ENCODE data around the gene IL13RA1.
"Not testable (repeated sequence)": the region's sequence is repeated elsewhere in the genome, so short reads cannot be mapped to it uniquely, and the experiment has no call there.

Gene IL13RA1

GRCh38 chrX:118780911-118781310 lies 53.5 kb downstream of the IL13RA1 start:
- no peak for DNase-seq

GRCh38 chrX:118795528-118796280 lies 68.3 kb downstream of the IL13RA1 start:
- no peak for DNase-seq

GRCh38 chrX:118802857-118803256 lies 75.5 kb downstream of the IL13RA1 start:
- no peak for DNase-seq

GRCh38 chrX:118807151-118808017 lies 80.0 kb downstream of the IL13RA1 start:
- DNase-seq, result no peak

- not testable (repeated sequence) for DNase-seq
These were observed 89.9 kb downstream of the IL13RA1 start for GRCh38 chrX:118817257-118817656.

- peak; percentile 59 for DNase-seq
These were observed 96.1 kb downstream of the IL13RA1 start, which contains the start of gene ZCCHC12 for GRCh38 chrX:118823263-118824172. ZCCHC12 (plus strand) TSS chrX:118823824; CDS start chrX:118825245, 1,421 bp downstream.

- DNase-seq, result no peak
These were observed 96.8 kb downstream of the IL13RA1 start for GRCh38 chrX:118824173-118824730.

GRCh38 chrX:118825227-118825626 lies 97.8 kb downstream of the IL13RA1 start:
- DNase-seq, result no peak

GRCh38 chrX:118839334-118839958 lies 112.0 kb downstream of the IL13RA1 start:
- DNase-seq, result peak; percentile 66

All from left hindlimb (tissue), 1 donor.